Measurements from ENCODE around the gene FAM222A. TPM values are rescaled to one million over a fixed set of nuclear protein-coding genes. Genes with fewer than 3 reads are reported as not detected.

The FAM222A gene
- total RNA-seq, 1 experiment from 2014 or later, result 1.6 TPM

GRCh38 chr12:109709401-109709991 is 4.1 kb upstream of the FAM222A start:
- Mint-ChIP-seq H3K4me1 (peaks cover 21% of the 10 kb centered on the region), H3K27ac (no peak overlapping the region), H3K36me3 (no peaks in the 10 kb centered on the region), H3K4me3 (no peak overlapping the region), H3K9me3 (no peaks in the 10 kb centered on the region), H3K27me3 (ENCODE audit: low read depth) (peaks cover 16% of the 10 kb centered on the region)
- CTCF ChIA-PET, result interaction anchor here (0.7 to 2.1 kb wide), 8 partner anchors 9 to 112 kb away, joined by 3 to 15 read pairs (median 5); no protein-coding TSS in a partner anchor
- DNase-seq (ENCODE audit: low spot score), result no peak
- POLR2A ChIA-PET, result no interaction called here
- TF ChIP-seq NR3C1 (CRISPR knock-in tag; conservative IDR thresholded peaks at IDR 0.05; ENCODE audit: low read depth) (no peak), E2F5 (CRISPR knock-in tag; IDR thresholded peaks at IDR 0.05) (0 out of 2 replicates have a peak, but pooled peaks have one; percentile 30), ZNF416 (CRISPR knock-in tag; IDR thresholded peaks at IDR 0.05) (no peak), NFE2L1 (CRISPR knock-in tag; IDR thresholded peaks at IDR 0.05) (no peak)
- no peak for ATAC-seq

- H3K4me1 Mint-ChIP-seq, result peaks cover 24% of the 10 kb centered on the region
- H3K27ac Mint-ChIP-seq, result no peak overlapping the region
- no peaks in the 10 kb centered on the region for H3K9me3 Mint-ChIP-seq
- no peak for DNase-seq (ENCODE audit: low spot score)
- H3K36me3 Mint-ChIP-seq, result no peaks in the 10 kb centered on the region
- ChIA-PET CTCF (interaction anchor here (1.6 to 2.1 kb wide), 4 partner anchors 9 to 65 kb away, joined by 3 to 15 read pairs (median 5); no protein-coding TSS in a partner anchor), POLR2A (no interaction called here)
- no peak for ATAC-seq
- H3K4me3 Mint-ChIP-seq, result no peak overlapping the region
- H3K27me3 Mint-ChIP-seq (ENCODE audit: low read depth), result peaks cover 23% of the 10 kb centered on the region
- TF ChIP-seq GTF2I (CRISPR knock-in tag; conservative IDR thresholded peaks at IDR 0.05) (no peak), MAX (CRISPR knock-in tag; IDR thresholded peaks at IDR 0.05) (no peak), ATF1 (CRISPR knock-in tag; IDR thresholded peaks at IDR 0.05) (no peak), RELA (CRISPR knock-in tag; IDR thresholded peaks at IDR 0.05; ENCODE audit: borderline replicate concordance) (no peak), E2F1 (CRISPR knock-in tag; IDR thresholded peaks at IDR 0.05) (no peak), USF1 (CRISPR knock-in tag; IDR thresholded peaks at IDR 0.05) (no peak), NFE2L1 (CRISPR knock-in tag; IDR thresholded peaks at IDR 0.05) (no peak), CBFB (CRISPR knock-in tag; IDR thresholded peaks at IDR 0.05; ENCODE audit: low read depth) (no peak), STAT6 (CRISPR knock-in tag; conservative IDR thresholded peaks at IDR 0.05; ENCODE audit: low read depth) (no peak), ELF4 (CRISPR knock-in tag; IDR thresholded peaks at IDR 0.05; ENCODE audit: low read depth) (no peak), HMGA2 (CRISPR knock-in tag; IDR thresholded peaks at IDR 0.05) (no peak), ZNF121 (CRISPR knock-in tag; IDR thresholded peaks at IDR 0.05) (no peak), ZNF532 (CRISPR knock-in tag; IDR thresholded peaks at IDR 0.05; ENCODE audit: borderline replicate concordance) (no peak), AR (CRISPR knock-in tag; IDR thresholded peaks at IDR 0.05) (no peak), RORB (CRISPR knock-in tag; IDR thresholded peaks at IDR 0.05) (no peak), ATF6 (CRISPR knock-in tag; IDR thresholded peaks at IDR 0.05) (no peak)
Observed at GRCh38 chr12:109710205-109710746, 3.3 kb upstream of the FAM222A start.

Data from WTC11 (cell line).